Heart right ventricle (tissue), 16 donors: Measurements from ENCODE around the gene RBM20. TPM values are rescaled to one million over a fixed set of nuclear protein-coding genes. Genes with fewer than 3 reads are reported as not detected.
A peak's percentile ranks its signal among the peaks of the same experiment; 100 is the strongest.

Source experiments
- ATAC-seq, 8 donors: fragments of 200-7000 bp; cut with Tn5 transposase; one replicate each; pipeline ENCODE4 v1.9.1; 2020; ENCODE audit warnings: mild to moderate bottlenecking in 8 of 8, moderate library complexity in 8 of 8, moderate number of reproducible peaks in 1 of 8
- DNase-seq, 2 donors: peaks; one replicate each; pipeline ENCODE4 v3.0.0-alpha.2; 2020
- H3K27ac ChIP-seq, 10 donors: fragments of 200-600 bp; sonication (generic) in 2 of 10; one replicate each; pipeline versions ENCODE4 v1.5.0 to v1.8.0; 2020 to 2022; ENCODE audit warnings: mild to moderate bottlenecking in 3 of 10
- H3K27me3 ChIP-seq, 7 donors: fragments of 200-600 bp; one replicate each; pipeline ENCODE4 v1.8.0; 2021 to 2022; ENCODE audit warnings: mild to moderate bottlenecking in 2 of 7
- H3K36me3 ChIP-seq, 9 donors: fragments of 200-600 bp; sonication (generic) in 1 of 9; one replicate each; pipeline versions ENCODE4 v1.5.0 to v1.8.0; 2020 to 2022; ENCODE audit warnings: mild to moderate bottlenecking in 2 of 9
- H3K4me1 ChIP-seq, 9 donors: fragments of 200-600 bp; sonication (generic) in 1 of 9; one replicate each; pipeline versions ENCODE4 v1.5.0 to v1.8.0; 2020 to 2022; ENCODE audit warnings: mild to moderate bottlenecking in 4 of 9
- H3K4me3 ChIP-seq, 10 donors: fragments of 200-600 bp; sonication (generic) in 2 of 10; one replicate each; pipeline versions ENCODE4 v1.5.0 to v1.8.0; 2020 to 2022; ENCODE audit warnings: mild to moderate bottlenecking in 7 of 10, moderate library complexity in 2 of 10
- H3K9me3 ChIP-seq, 11 donors: fragments of 200-600 bp in 10 of 11; sonication (generic) in 2 of 11; one replicate each; pipeline versions ENCODE4 v1.5.0 to v1.8.0; 2013 to 2022; ENCODE audit warnings: mild to moderate bottlenecking in 2 of 11, control low read depth in 1 of 11, moderate library complexity in 1 of 11
- WGBS, 2 donors: extraction: QIAGEN DNeasy Blood & Tissue Kit; methylation state at CpG; one replicate each; pipeline ENCODE4 v1.1.7; 2013; ENCODE audit warnings: inconsistent platforms in 1 of 2; 5-methylcytosine and 5-hydroxymethylcytosine counted together
- intact Hi-C, 10 donors: fragments of 100-400 bp; cut with DNase I; formaldehyde crosslinking; loops; one replicate each; pipeline versions ENCODE4 v1.11.1 to v1.14.2; 2022
- polyA plus RNA-seq, 2 donors: library from polyadenylated mRNA; stranded (reverse); fragments of 200-250 nt; gene quantifications; one replicate each; pipeline ENCODE4 v1.2.3, GENCODE V29; 2013
- total RNA-seq, 10 donors: library from RNA; stranded (reverse); fragmentation: NEBNext Ultra II Directional in 3 of 10; extraction: Animal tissue kit (Norgen Biotek cat#: 25700) in 3 of 10; gene quantifications; one replicate each; pipeline versions ENCODE4 v1.2.1 to v1.2.4, GENCODE V29; 2021 to 2023
- TF ChIP-seq, protein P1 (sequence below), 9 donors: fragments of 200-600 bp; sonication (generic) in 2 of 9; IDR thresholded peaks; one replicate each; pipeline versions ENCODE4 v1.5.0 to v1.8.0; 2021 to 2022; ENCODE audit warnings: antibody characterized with exemption in 9 of 9, mild to moderate bottlenecking in 5 of 9, moderate library complexity in 1 of 9
- donor health status: Arrhythmogenic right ventricular cardiomyopathy.
- donor health status: ischemic (EF 13 %, LVEDD 7.1; RV severe dilation, severe dysfunction).
- donor health status: healthy with polysubstance abuse.
- donor health status: DM: no; HTN: yes; CAD: no.
- donor health status: DM: no; HTN: no; CAD: no.
- donor health status: ischemic (EF 25% LVEDD 6.9; RV normal size, moderate dysfunction).
- donor health status: ischemic (EF 25% LVEDD 5.7; RV mildly dilated, moderate dysfunction).
- donor health status: healthy.
- donor health status: DM: yes; HTN: yes; CAD: no.
- donor health status: Ischemic cardiomyopathy.
- donor health status: ischemic (EF 35%, LVEDD 5.7; RV mildly dilated, moderate dysfunction).
- donor health status: nonischemic (EF 11% LVEDD 7.7; RV severe dilation, severe dysfunction).
- donor health status: DM: yes; HTN: yes; CAD: no.
- donor health status: PGD.
- donor health status: ischemic (EF 29% LVEDD 5.4; RV normal size, mild dysfunction).
- donor health status: nonischemic (EF 23%, LVEDD 6.1; RV moderate dilation, normal function).

The RBM20 gene
- total and polyA plus RNA-seq, 12 donors = 10.1 to 186 (median 134) TPM

DNA sequence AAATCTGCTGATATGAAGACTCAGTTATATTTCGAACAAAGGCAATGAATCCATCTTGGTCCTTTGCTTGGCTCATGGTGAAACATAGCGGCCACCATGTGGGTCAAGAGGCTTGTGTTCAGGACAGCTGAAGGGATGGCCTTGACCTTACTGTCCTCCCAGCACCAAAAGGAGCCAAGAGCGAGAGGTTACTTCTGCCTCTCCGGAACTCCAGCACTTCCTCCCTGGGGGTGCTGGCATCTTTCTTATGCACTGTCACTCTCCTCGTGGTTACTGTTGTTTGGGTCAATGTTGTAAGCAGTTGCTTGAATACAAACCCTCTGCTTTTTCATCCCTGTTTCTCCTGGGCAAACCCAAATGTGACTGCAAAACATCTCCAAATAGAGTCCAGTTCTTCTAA, 100.6 kb downstream of the RBM20 start:
- no peaks in the 10 kb centered on the region for H3K27me3 ChIP-seq
- 33 to 36% methylated on average over 5 of the region's 5 CpGs for WGBS, 2 donors
- DNase-seq (no peak), ATAC-seq (peak in 1 of 8 donors; percentile 28)
- intact Hi-C loops = loop anchor here in 9 of 10 donors (5.0 to 10.0 kb wide), 6 partner anchors 53 to 148 kb away; partner anchors contain the start of gene PDCD4 (in 5 of the 9)
- TF ChIP-seq, protein P1, sequence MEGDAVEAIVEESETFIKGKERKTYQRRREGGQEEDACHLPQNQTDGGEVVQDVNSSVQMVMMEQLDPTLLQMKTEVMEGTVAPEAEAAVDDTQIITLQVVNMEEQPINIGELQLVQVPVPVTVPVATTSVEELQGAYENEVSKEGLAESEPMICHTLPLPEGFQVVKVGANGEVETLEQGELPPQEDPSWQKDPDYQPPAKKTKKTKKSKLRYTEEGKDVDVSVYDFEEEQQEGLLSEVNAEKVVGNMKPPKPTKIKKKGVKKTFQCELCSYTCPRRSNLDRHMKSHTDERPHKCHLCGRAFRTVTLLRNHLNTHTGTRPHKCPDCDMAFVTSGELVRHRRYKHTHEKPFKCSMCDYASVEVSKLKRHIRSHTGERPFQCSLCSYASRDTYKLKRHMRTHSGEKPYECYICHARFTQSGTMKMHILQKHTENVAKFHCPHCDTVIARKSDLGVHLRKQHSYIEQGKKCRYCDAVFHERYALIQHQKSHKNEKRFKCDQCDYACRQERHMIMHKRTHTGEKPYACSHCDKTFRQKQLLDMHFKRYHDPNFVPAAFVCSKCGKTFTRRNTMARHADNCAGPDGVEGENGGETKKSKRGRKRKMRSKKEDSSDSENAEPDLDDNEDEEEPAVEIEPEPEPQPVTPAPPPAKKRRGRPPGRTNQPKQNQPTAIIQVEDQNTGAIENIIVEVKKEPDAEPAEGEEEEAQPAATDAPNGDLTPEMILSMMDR (IDR thresholded peaks at IDR 0.05) = no peak
- H3K27ac ChIP-seq = peak overlapping the region in 8 of 10 donors; percentile 20 to 86 (median 39)
- H3K4me1 ChIP-seq = peaks cover 13 to 91% (median 43%) of the 10 kb centered on the region in 9 donors
- no peaks in the 10 kb centered on the region for H3K36me3 ChIP-seq
- H3K9me3 ChIP-seq = peaks cover 0 to 12% (median 5%) of the 10 kb centered on the region in 11 donors
- H3K4me3 ChIP-seq = no peak overlapping the region

DNA sequence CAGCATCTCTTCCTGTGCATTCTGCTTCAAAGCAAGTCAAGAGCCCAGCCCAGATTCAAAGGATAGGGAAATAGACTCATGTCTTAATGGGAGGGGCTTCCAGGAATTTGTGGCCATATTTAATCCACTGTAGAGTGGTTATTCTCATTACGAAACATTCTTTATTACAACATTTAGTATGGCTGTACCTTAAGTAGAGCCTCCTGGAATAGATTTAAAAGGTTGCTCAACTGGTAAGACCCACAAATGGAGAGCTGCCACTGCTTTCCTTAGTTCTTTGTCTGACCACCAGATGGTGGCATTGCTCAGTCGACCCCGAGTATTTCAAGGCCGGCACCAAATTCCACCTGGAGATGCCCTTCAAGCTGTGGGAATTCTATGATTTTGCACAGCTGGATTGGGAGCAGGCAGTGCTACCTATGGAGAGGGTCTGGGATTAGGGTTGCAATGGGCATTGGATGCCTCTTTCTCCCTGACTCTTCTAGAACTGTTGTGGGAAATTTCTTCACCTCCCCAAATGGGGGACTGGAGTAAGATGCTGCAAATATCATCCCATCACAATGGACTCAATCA, 102.2 kb downstream of the RBM20 start:
- TF ChIP-seq, protein P1 (IDR thresholded peaks at IDR 0.05) = peak; percentile 57 to 89 (median 81)
- no peak overlapping the region for H3K4me3 ChIP-seq
- intact Hi-C loops = loop anchor here (1.0 to 10.0 kb wide), 8 partner anchors 51 to 147 kb away; partner anchors contain the start of gene PDCD4 (in 5 of the 10)
- ATAC-seq = peak; percentile 37 to 76 (median 67)
- peaks cover 0 to 13% (median 5%) of the 10 kb centered on the region in 11 donors for H3K9me3 ChIP-seq
- 7 to 8% methylated on average over 4 of the region's 4 CpGs for WGBS, 2 donors
- no peaks in the 10 kb centered on the region for H3K27me3 ChIP-seq
- H3K27ac ChIP-seq = peak overlapping the region in 8 of 10 donors; percentile 6 to 86 (median 52)
- peak in 1 of 2 donors; percentile 66 for DNase-seq
- peaks cover 8 to 76% (median 39%) of the 10 kb centered on the region in 9 donors for H3K4me1 ChIP-seq
- no peaks in the 10 kb centered on the region for H3K36me3 ChIP-seq

DNA sequence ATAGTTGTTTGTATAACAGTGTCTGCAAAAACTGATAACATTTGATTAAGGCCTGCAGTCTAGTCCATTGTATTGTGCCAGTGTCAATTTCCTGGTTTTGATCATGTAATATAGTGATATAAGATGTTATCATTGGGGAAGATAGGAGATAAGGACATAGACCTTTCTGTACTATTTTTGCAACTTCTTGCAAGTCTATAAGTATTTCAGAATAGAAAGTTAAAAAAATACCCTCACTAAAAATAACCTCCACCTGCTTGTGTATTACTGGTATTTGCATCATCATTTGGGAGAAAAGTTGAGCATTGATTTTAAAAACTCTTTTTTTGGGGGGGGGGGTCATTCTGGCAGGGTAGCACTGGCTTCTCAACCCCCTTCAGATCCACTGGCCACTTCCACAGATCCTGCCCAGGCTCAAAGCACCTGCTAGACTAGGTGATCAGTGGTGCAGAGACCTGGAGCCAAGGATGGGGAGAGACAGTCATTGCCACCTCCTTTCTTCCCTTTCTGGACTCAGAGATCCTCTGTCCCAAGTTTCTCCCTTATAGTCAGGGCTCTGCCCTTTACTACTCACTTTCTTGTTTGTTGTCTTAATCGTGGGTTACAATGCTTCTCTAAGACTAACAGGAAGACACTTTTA, 103.0 kb downstream of the RBM20 start:
- intact Hi-C loops = loop anchor here (1.0 to 10.0 kb wide), 8 partner anchors 50 to 146 kb away; partner anchors contain the start of gene PDCD4 (in 5 of the 10)
- ATAC-seq = peak in 1 of 8 donors; percentile 24
- TF ChIP-seq, protein P1 (IDR thresholded peaks at IDR 0.05) = no peak
- Histone ChIP-seq H3K4me3 (no peak overlapping the region), H3K27ac (peak overlapping the region; percentile 38 to 86 (median 65)), H3K36me3 (no peaks in the 10 kb centered on the region), H3K4me1 (peaks cover 8 to 68% (median 39%) of the 10 kb centered on the region in 9 donors), H3K9me3 (peaks cover 0 to 13% (median 5%) of the 10 kb centered on the region in 11 donors), H3K27me3 (no peaks in the 10 kb centered on the region)
- WGBS, 2 donors = 13 to 27% methylated on average over 1 of the region's 1 CpG
- no peak for DNase-seq

DNA sequence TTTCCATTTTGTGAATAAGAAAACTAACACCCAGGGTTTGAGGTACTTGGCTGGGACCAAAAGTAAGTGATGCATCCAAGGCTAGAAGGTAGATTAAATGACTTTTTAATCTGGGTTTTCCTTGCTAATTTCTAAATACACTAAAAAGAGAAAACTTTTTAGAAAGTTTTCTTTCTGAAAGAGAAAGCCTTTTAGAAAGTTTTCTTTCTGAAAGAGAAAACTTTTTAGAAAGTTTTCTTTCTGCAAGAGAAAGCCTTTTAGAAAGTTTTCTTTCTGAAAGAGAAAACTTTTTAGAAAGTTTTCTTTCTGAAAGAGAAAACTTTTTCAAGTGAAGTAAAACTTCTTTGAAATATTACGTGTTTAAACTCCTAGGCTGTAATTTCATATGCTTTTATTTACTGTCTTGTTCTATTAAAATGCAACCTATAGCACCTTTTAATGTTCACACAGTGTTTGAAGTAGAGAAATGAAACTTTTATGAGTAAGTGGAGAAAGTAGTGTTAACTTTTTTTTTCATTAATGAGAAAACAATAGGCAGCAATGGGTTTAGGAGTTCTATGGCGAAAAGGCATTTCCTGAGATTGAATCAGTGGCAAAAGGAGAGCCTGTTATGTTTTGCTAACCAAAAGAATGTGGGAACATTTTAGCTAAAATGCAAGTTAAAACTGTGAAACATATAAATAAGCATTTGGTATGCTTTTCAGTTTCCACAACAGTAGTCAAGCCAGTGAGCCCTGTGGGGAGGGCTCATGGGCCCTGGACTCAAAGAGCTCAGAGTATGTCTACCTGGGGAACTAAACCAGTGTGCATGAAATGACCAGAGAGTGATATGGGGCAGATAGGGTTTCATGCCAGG, 103.7 kb downstream of the RBM20 start:
- Histone ChIP-seq H3K9me3 (peaks cover 0 to 13% (median 5%) of the 10 kb centered on the region in 11 donors), H3K36me3 (no peaks in the 10 kb centered on the region), H3K4me1 (peaks cover 4 to 61% (median 37%) of the 10 kb centered on the region in 9 donors), H3K27ac (peak overlapping the region; percentile 42 to 86 (median 72)), H3K4me3 (no peak overlapping the region), H3K27me3 (no peaks in the 10 kb centered on the region)
- intact Hi-C loops = loop anchor here (2.0 to 10.0 kb wide), 7 partner anchors 49 to 145 kb away; partner anchors contain the start of gene PDCD4 (in 5 of the 10)
- TF ChIP-seq, protein P1 (IDR thresholded peaks at IDR 0.05) = no peak
- peak in 2 of 8 donors; percentile 18 to 40 for ATAC-seq
- WGBS, 2 donors = 65 to 71% methylated on average over 2 of the region's 2 CpGs
- no peak for DNase-seq
